Epithelial cell of prostate (primary cell): ENCODE results near the gene GRB10.
"Not testable (repeated sequence)": the region's sequence is repeated elsewhere in the genome, so short reads cannot be mapped to it uniquely, and the experiment has no call there.

Source experiments
- DNase-seq: peaks from one replicate; pipeline ENCODE4 v3.0.0-alpha.2; 2011; ENCODE audit warnings: low read depth, low spot score
- H3K27ac ChIP-seq: fragments of 450-650 bp; 2 replicates; pipeline ENCODE4 v1.5.1; 2017; ENCODE audit warnings: mild to moderate bottlenecking

GRB10 gene

GRCh38 chr7:50577569-50577968, 205.1 kb downstream of the GRB10 start:
- no peak for DNase-seq

DNA sequence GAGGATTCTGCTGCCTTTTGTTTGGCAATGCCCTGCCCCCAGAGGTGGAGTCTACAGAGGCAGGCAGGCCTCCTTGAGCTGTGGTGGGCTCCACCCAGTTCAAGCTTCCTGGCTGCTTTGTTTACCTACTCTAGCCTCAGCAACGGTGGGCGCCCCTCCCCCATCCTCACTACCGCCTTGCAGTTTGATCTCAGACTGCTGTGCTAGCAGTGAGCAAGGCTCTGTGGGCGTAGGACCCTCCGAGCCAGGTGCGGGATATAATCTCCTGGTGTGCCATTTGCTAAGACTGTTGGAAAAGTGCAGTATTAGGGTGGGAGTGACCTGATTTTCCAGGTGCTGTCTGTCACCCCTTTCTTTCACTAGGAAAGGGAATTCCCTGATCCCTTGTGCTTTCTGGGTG, 206.3 kb downstream of the GRB10 start:
- not testable (repeated sequence) for H3K27ac ChIP-seq, DNase-seq

More at GRCh38 chr7:50577569-50577968, 205.1 kb downstream of the GRB10 start:
- H3K27ac ChIP-seq: no peak overlapping the region

GRCh38 chr7:50567715-50568261, 214.9 kb downstream of the GRB10 start:
- H3K27ac ChIP-seq: no peak overlapping the region
- no peak for DNase-seq

DNA sequence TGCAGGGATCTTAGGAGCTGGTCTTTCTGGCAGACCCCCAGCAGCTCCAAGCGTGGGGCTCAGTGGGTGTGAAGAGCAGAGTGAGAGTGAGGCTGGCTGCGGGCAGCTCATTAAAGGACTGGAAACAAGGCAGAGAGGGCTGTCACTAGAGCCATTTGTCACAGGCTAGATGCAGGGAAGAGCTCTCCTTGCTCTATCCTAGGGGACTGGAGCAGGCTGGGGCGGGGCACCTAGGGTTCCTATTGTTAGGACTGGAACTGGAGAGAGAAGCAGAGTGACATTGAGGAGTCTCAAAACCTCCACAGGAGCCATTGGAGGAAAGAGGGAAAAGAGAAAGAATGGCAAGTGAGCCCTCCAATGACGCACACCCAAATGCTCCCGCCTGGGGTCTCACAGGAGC, 216.7 kb downstream of the GRB10 start:
- DNase-seq: no peak
- no peak overlapping the region for H3K27ac ChIP-seq

DNA sequence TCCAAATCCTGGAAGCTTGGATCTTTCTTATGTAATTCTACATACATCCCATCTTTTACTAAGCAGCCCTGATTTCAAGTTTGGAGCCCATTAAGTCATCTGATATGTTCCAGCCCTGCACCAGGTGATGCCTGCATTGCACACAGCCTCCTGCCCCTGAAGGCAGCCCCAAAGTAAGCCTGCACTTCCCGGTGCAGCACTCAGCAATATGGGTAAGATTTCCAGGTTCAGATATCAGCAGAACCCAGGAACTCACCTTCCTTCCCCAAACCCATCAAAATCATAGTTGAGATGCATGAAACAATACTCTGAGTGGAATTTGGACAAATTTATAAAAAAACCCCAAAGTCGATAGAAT, 217.2 kb downstream of the GRB10 start:
- no peak for DNase-seq
- H3K27ac ChIP-seq: no peak overlapping the region

GRCh38 chr7:50564640-50565558, 217.8 kb downstream of the GRB10 start, which contains the start of gene DDC:
TSS of gene DDC (minus strand) at chr7:50565405. CDS start at chr7:50544085, 21,320 bp downstream.
- DNase-seq: no peak

DNA sequence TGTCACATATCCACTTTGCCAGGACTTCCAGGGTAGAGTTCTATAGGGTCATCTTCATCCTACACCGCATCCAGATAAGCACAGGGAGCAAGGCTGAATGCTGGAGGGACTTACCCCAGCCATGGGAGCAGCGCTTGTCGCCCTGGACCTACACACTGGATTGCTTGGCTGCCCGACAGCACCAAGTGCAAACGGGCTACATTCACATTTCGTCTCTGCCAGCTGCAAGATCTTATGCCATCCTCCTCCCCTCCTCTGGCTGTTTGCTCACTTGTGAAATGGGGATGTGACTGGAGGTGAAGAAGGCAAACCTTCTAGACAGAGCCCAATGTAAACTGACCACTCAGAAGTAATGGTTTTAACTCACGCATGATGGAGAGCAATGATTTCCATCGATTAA, 218.5 kb downstream of the GRB10 start:
- no peak overlapping the region for H3K27ac ChIP-seq
- no peak for DNase-seq

More at GRCh38 chr7:50564640-50565558, 217.8 kb downstream of the GRB10 start, which contains the start of gene DDC:
- no peak within 1 kb of the TSS for H3K27ac ChIP-seq

- DNase-seq: no peak
Observed at GRCh38 chr7:50562136-50562535, 220.6 kb downstream of the GRB10 start.

GRCh38 chr7:50560865-50561351, 221.8 kb downstream of the GRB10 start:
- H3K27ac ChIP-seq: no peak overlapping the region
- no peak for DNase-seq

More at GRCh38 chr7:50562136-50562535, 220.6 kb downstream of the GRB10 start:
- H3K27ac ChIP-seq: no peak overlapping the region

GRCh38 chr7:50559881-50560280, 222.8 kb downstream of the GRB10 start:
- DNase-seq: no peak

GRCh38 chr7:50558294-50559053, 224.2 kb downstream of the GRB10 start:
- no peak for DNase-seq
- no peak overlapping the region for H3K27ac ChIP-seq

More at GRCh38 chr7:50559881-50560280, 222.8 kb downstream of the GRB10 start:
- no peak overlapping the region for H3K27ac ChIP-seq

GRCh38 chr7:50557099-50557498, 225.6 kb downstream of the GRB10 start:
- no peak for DNase-seq
- no peak overlapping the region for H3K27ac ChIP-seq

GRCh38 chr7:50556247-50556991, 226.3 kb downstream of the GRB10 start:
- no peak overlapping the region for H3K27ac ChIP-seq
- no peak for DNase-seq

GRCh38 chr7:50555594-50556140, 227.0 kb downstream of the GRB10 start:
- no peak for DNase-seq
- H3K27ac ChIP-seq: no peak overlapping the region

GRCh38 chr7:50554431-50555322, 228.0 kb downstream of the GRB10 start:
- no peak overlapping the region for H3K27ac ChIP-seq
- no peak for DNase-seq

- DNase-seq: no peak
- H3K27ac ChIP-seq: no peak overlapping the region
Observed at GRCh38 chr7:50553973-50554372, 228.7 kb downstream of the GRB10 start.

DNA sequence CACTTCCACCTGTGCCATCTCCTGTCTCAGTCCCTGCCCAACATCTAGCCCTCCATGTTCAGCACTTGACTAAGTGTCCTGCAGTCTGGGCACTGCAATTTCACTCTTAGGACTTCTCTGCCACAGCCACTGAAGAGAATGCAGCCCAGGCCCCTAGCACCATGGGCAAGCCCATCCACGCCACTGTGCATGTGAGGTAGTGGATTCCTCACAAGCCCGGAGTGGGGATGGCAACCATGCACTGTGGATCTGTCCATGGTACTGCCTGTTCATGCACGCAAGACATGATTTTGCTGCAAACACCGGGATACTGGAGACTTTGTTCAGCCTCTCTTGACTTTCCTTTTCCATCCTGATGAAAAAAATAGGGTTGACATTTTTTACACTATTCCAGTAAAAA, 229.8 kb downstream of the GRB10 start:
- H3K27ac ChIP-seq: no peak overlapping the region
- no peak for DNase-seq

GRCh38 chr7:50552139-50552538, 230.6 kb downstream of the GRB10 start:
- DNase-seq: no peak
- no peak overlapping the region for H3K27ac ChIP-seq

DNA sequence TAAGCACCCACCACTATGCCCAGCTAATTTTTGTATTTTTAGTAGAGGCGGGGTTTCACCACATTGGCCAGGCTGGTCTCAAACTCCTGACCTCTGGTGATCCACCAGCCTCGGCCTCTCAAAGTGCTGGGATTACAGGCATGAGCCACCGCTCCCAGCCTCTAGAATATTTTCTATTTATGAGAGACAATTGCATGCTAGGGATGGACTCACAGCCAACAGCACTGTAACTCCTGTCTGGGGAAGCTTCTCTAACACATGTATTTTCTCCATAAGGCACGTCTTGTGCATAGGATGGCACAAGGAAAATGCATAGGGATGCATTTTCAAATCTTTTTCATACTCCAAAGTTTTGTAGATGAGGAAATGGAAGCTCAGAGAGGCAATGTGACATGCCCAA, 237.1 kb downstream of the GRB10 start:
- H3K27ac ChIP-seq, DNase-seq: not testable (repeated sequence)
